Ovary (tissue), 9 donors: ENCODE measurements around the gene FBXL2. TPM values are rescaled to one million over a fixed set of nuclear protein-coding genes. Genes with fewer than 3 reads are reported as not detected.

Experiments used
- DNase-seq, 5 donors: peaks; one replicate each; pipeline ENCODE4 v3.0.0-alpha.2; 2019 to 2020
- H3K27ac ChIP-seq, 2 donors: fragments of 200-600 bp; one replicate each; pipeline versions ENCODE4 v1.5.1 to v1.8.0; 2019 to 2022
- H3K27me3 ChIP-seq: fragments of 200-600 bp; one replicate; pipeline ENCODE4 v1.8.0; 2022
- H3K36me3 ChIP-seq: fragments of 200-600 bp; sonication (generic); one replicate; pipeline ENCODE4 v1.5.1; 2019
- H3K4me1 ChIP-seq: one replicate; pipeline ENCODE4 v1.8.1; 2013; ENCODE audit warnings: mild to moderate bottlenecking, moderate library complexity; ENCODE audit not compliant: insufficient read depth
- H3K4me3 ChIP-seq: fragments of 200-600 bp; sonication (generic); one replicate; pipeline ENCODE4 v1.5.1; 2017
- H3K9me3 ChIP-seq, 2 donors: fragments of 200-600 bp in 1 of 2; sonication (generic) in 1 of 2; one replicate each; pipeline versions ENCODE4 v1.5.1 to v1.8.1; 2013 to 2019; ENCODE audit warnings: mild to moderate bottlenecking in 1 of 2, moderate library complexity in 1 of 2
- EP300 ChIP-seq: sonication (generic); formaldehyde crosslinking; IDR thresholded peaks from one replicate; pipeline ENCODE4 v1.6.1; 2017; ENCODE audit warnings: antibody characterized with exemption
- POLR2A ChIP-seq: fragments of 450-650 bp; IDR thresholded peaks from one replicate; pipeline ENCODE4 v1.6.1; 2017; ENCODE audit warnings: antibody characterized with exemption, mild to moderate bottlenecking, moderate library complexity
- WGBS, 3 donors: extraction: QIAGEN DNeasy Blood & Tissue Kit in 1 of 3; methylation state at CpG; one replicate each; pipeline versions ENCODE4 v1.1.5 to v1.1.7; 2013 to 2017; 5-methylcytosine and 5-hydroxymethylcytosine counted together
- intact Hi-C, 4 donors: fragments of 100-400 bp; cut with DNase I; formaldehyde crosslinking; loops; one replicate each; pipeline versions ENCODE4 v1.11.0 to v1.15.1; 2022 to 2023
- polyA plus RNA-seq, 2 donors: library from polyadenylated mRNA; stranded (reverse); fragments of 200-250 nt in 1 of 2; fragments of 350-450 nt in 1 of 2; fragmentation: Illumina TruSeq in 1 of 2; extraction: RNeasy Lipid Tissue Mini Kit (QIAGEN cat#74804) in 1 of 2; gene quantifications; one replicate each; pipeline ENCODE4 v1.2.3, GENCODE V29; 2013 to 2014
- total RNA-seq, 7 donors: library from RNA; depleted of rRNA in 2 of 7; stranded (reverse); fragments of >200 nt in 2 of 7; fragmentation: NEBNext Ultra II Directional in 3 of 7; extraction: Animal tissue kit (Norgen Biotek cat#: 25700) in 3 of 7; gene quantifications; one replicate each; pipeline versions ENCODE4 v1.1.0 to v1.2.4, GENCODE V29; 2016 to 2023
- TF ChIP-seq, protein P1 (sequence below), 3 donors: fragments of 450-650 bp in 2 of 3; fragments of 200-600 bp in 1 of 3; IDR thresholded peaks; one replicate each; pipeline versions ENCODE4 v1.5.1 to v1.8.0; 2016 to 2022; ENCODE audit warnings: antibody characterized with exemption in 3 of 3, mild to moderate bottlenecking in 1 of 3
- donor health status: DM: no; HTN: no; CAD: no; lungs with moderate emphysema.
- donor health status: DM: no; HTN: no; CAD: no.
- donor health status: Bipolar disorder and iron deficiency.
- donor health status: DM: yes; HTN: yes; CAD: no.
- donor health status: DM: no; HTN: no; CAD: no.
- donor health status: DM: yes; HTN: yes; CAD: no.

The FBXL2 gene
- total and polyA plus RNA-seq, 9 donors: 4.6 to 19.3 (median 9.5) TPM

DNA sequence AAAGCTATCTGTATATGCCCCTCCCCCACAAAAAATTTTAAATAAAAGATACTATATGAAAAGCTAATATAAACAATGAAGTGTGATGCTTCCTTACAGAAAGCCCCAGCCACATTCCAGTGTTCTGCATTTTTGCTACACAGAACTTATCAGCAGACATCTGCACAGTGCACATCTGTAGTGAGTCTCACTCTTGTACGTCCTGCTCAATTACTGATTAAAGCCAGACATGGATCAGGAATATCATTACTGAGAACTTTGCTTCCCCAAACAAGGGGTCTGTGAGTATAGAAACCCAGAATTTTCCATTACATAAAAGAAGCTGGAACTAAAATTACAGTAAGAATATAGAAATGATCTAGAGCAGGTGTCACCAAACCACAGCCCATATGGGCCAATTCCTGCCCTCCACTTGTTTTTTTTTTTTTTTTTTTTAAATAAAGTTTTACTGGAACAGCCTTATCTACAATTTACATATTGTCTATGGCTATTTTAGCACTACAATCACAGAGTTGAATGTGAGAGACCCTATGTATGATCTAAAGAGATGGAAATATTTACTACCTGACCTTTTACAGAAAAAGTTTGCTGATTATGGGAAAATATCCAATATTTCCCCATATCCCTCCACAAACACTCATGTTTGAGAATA lies 117.3 kb downstream of the FBXL2 start:
- Histone ChIP-seq H3K4me3 (no peak overlapping the region), H3K27me3 (no peaks in the 10 kb centered on the region), H3K36me3 (no peaks in the 10 kb centered on the region), H3K27ac (no peak overlapping the region), H3K9me3 (no peaks in the 10 kb centered on the region), H3K4me1 (no peaks in the 10 kb centered on the region)
- WGBS, 3 donors: 76 to 93% (median 88%) methylated on average over 1 of the region's 1 CpG
- intact Hi-C loops: no loop called here
- DNase-seq: no peak
- TF ChIP-seq EP300 (no peak), POLR2A (no peak)
- TF ChIP-seq, protein P1, sequence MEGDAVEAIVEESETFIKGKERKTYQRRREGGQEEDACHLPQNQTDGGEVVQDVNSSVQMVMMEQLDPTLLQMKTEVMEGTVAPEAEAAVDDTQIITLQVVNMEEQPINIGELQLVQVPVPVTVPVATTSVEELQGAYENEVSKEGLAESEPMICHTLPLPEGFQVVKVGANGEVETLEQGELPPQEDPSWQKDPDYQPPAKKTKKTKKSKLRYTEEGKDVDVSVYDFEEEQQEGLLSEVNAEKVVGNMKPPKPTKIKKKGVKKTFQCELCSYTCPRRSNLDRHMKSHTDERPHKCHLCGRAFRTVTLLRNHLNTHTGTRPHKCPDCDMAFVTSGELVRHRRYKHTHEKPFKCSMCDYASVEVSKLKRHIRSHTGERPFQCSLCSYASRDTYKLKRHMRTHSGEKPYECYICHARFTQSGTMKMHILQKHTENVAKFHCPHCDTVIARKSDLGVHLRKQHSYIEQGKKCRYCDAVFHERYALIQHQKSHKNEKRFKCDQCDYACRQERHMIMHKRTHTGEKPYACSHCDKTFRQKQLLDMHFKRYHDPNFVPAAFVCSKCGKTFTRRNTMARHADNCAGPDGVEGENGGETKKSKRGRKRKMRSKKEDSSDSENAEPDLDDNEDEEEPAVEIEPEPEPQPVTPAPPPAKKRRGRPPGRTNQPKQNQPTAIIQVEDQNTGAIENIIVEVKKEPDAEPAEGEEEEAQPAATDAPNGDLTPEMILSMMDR (IDR thresholded peaks at IDR 0.05): no peak

DNA sequence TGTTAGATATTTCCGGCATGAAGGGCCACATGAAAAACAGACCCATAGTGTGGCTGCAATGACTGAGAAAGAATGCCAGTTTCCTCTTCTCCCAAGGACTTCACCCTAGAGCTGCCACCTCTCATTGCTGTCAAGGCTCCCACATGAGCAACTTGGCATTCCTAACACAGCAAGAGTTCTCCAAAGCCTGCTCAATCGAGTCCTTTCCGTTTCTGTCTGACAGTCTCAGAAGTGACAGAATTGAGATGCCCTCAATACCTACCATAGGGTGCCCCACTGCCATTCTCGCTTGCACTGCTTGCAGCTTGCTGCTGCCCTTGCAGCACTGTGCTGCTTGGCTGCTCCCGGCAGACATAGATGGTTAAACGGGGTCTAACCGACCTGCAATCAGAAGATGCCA lies 118.7 kb downstream of the FBXL2 start:
- TF ChIP-seq POLR2A (no peak), EP300 (no peak)
- TF ChIP-seq, protein P1 (IDR thresholded peaks at IDR 0.05): no peak
- 81 to 90% (median 86%) methylated on average over 7 of the region's 7 CpGs for WGBS, 3 donors
- Histone ChIP-seq H3K36me3 (no peaks in the 10 kb centered on the region), H3K27me3 (no peaks in the 10 kb centered on the region), H3K9me3 (no peaks in the 10 kb centered on the region), H3K27ac (no peak overlapping the region), H3K4me1 (no peaks in the 10 kb centered on the region), H3K4me3 (no peak overlapping the region)
- intact Hi-C loops: no loop called here
- no peak for DNase-seq

DNA sequence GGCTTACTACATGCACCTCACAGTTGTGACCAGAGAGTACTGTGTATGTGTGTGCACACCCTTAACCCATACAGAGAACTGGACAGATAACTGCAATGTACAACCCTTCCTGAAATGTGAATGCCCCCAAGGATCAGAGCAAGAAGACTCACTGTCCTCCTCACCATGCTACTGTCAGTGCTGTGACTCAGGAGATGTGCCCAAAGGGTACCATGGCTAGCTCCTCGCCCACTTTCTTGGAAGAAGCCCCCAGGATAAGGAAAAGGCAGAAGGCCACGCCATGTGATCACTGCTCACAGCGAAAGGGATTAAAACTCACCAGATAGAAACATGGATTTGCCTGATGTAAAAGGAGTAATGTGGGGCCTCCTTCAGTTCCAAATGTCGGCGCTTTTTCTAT lies 121.2 kb downstream of the FBXL2 start:
- no peak for DNase-seq
- intact Hi-C loops: no loop called here
- Histone ChIP-seq H3K27ac (no peak overlapping the region), H3K4me3 (no peak overlapping the region), H3K9me3 (no peaks in the 10 kb centered on the region), H3K36me3 (no peaks in the 10 kb centered on the region), H3K27me3 (no peaks in the 10 kb centered on the region), H3K4me1 (no peaks in the 10 kb centered on the region)
- no peak for TF ChIP-seq EP300
- WGBS, 3 donors: 93 to 99% (median 98%) methylated on average over 5 of the region's 5 CpGs

DNA sequence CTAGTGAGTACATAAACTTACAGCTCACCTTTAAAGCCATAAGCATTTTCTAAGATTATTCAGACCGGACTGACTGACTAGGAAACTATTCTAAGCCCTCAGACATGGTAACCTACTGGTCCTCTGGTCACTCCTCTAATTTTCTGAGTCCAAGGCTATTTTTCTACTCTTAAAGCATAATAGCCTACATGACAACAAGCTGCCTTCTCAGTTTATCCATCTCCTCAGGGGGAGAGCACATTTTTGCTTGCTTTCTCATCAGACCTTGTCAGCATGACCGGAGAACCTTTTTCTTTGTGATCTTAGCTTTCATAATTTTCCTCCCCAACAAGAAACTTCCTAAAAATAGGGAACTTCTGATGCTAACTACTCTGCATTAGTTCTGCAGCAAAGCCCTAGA lies 124.5 kb downstream of the FBXL2 start:
- Histone ChIP-seq H3K27me3 (no peaks in the 10 kb centered on the region), H3K4me1 (no peaks in the 10 kb centered on the region), H3K4me3 (no peak overlapping the region), H3K27ac (no peak overlapping the region), H3K9me3 (no peaks in the 10 kb centered on the region), H3K36me3 (no peaks in the 10 kb centered on the region)
- intact Hi-C loops: no loop called here
- TF ChIP-seq EP300: no peak
- TF ChIP-seq, protein P1 (IDR thresholded peaks at IDR 0.05): no peak
- no peak for TF ChIP-seq POLR2A
- 84 to 90% (median 87%) methylated on average over 2 of the region's 2 CpGs for WGBS, 3 donors
- DNase-seq: no peak

DNA sequence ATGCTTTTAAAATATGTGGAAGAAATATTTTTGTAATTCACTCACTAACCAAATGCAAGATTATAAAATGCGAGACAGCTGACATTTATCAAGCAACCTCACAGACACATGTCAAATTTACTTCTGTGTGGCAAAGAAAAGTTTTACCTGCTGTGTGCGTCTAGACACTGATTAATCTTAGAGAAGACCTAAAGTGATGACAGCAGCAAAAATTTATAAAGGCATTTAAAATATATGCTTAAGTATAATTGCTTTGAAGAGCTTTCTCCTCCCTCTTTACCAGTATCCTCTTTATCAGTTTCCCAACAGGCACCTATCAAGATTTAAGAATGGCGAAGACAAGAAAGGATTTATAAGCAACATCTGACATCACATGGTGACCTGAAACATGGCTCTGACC lies 125.7 kb downstream of the FBXL2 start:
- DNase-seq: no peak
- no peaks in the 10 kb centered on the region for H3K27me3 ChIP-seq
- H3K4me1 ChIP-seq: no peaks in the 10 kb centered on the region
- H3K36me3 ChIP-seq: no peaks in the 10 kb centered on the region
- TF ChIP-seq, protein P1 (IDR thresholded peaks at IDR 0.05): no peak
- no peak for TF ChIP-seq EP300
- WGBS, 3 donors: 95 to 98% (median 96%) methylated on average over 3 of the region's 3 CpGs
- intact Hi-C loops: no loop called here
- H3K9me3 ChIP-seq: no peaks in the 10 kb centered on the region
- H3K4me3 ChIP-seq: no peak overlapping the region
- H3K27ac ChIP-seq: no peak overlapping the region
